Measurements from ENCODE around the gene STUM.

The STUM gene

DNA sequence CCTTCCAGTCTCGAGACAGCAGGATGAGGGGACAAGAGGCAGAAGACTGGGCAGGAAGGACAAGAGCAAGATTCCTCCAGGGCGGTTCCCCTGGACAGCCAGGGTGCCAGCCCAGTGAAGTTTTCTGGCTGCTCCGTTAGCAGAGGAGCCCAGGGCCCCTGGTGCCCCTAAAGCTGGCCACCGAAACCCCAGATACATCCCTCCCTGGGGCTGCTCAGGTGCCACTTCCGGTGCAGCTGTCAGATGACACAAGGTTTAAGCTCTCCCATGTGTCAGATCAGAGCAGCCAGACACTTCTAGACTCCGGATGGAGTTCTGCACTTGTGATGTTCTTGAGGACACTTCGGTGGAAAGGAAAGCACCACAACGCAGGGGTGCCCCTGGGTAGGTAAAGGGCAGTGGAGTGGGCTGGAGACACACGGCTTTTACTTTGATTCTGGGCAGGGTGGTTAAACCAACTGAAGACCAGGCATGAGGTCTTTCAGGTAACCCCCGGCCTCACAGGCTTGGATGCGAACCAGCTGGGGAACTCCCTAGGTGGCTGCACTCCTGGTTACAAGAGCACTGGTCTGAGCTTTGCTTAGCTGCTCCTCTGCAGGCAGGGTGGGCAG lies 104.9 kb downstream of the STUM start:
- in situ Hi-C loops (cut with HindIII; ENCODE audit: low pct_ligation_motif_present, low pct_unique_long_range_greater_than_20kb, low sequenced_read_pairs): no loop called here

GRCh38 chr1:226654046-226654667 lies 105.6 kb downstream of the STUM start:
- no peak for DNase-seq

More for the DNA sequence above, 104.9 kb downstream of the STUM start:
- DNase-seq: no peak

DNA sequence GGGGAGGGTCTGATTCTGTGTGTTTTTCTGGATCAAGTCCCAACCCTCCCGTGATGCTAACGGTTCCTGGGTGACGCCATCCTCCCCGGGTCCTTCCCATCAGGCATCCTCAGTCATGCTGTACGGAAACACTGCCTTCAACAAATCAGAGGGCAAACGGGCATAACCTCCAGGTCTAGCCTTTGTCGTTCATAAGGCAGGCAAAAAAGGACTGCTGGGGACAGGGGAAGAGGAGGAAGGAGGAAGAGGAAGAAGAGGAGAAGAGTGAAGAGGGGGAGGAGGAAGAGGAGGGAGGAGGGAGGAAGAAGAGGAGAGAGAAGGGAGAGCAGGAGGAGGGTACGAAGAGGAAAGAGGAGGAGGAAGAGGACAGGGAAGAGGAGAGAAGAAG lies 106.1 kb downstream of the STUM start:
- in situ Hi-C loops (cut with HindIII; ENCODE audit: low pct_ligation_motif_present, low pct_unique_long_range_greater_than_20kb, low sequenced_read_pairs): no loop called here
- no peak for DNase-seq

More at GRCh38 chr1:226654046-226654667, 105.6 kb downstream of the STUM start:
- in situ Hi-C loops (cut with HindIII; ENCODE audit: low pct_ligation_motif_present, low pct_unique_long_range_greater_than_20kb, low sequenced_read_pairs): no loop called here

DNA sequence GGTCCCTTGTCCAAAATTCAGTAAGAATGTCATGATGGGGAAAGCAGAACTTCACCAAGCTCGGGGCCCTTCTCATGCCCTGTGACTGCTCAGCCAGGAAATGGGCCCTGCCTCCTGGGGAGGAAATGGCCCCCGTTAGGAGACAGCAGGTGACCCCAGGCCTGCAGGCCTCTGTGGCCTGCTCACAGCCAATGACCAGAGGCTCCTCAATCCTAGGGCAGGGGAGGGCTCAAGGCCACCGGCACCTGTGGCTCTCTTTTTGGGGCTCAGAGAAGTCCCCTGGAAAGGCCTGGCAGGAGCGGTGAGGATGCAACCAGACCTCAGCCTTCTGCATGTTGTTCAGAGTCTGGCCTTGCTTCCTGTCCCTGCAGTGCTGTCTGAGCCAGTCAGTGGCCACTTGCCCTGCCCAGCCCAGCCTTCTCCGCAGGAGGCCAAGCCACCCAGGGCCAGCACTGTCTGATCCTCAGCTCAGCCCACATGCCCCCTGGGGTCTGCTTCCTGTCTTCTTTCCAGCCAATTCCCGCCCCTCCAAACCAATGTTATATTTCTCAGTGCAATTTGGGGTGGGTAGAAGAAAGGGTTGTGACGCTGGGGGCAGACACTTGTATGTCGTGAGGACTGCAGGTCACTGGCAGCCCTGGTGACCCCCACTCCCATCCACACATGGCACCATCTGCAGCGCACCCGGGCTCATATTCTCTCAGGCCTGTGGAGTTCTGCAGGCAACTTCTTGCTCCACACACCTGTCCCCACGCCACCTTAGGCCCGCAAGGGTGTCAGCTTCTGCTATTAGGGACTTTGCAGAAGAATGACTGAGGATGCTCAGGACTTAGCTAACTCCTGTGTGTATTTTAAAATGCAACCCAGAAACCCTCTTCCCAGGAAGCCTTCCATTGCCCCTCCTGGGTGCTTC lies 106.9 kb downstream of the STUM start:
- in situ Hi-C loops (cut with HindIII; ENCODE audit: low pct_ligation_motif_present, low pct_unique_long_range_greater_than_20kb, low sequenced_read_pairs): no loop called here
- no peak for DNase-seq

DNA sequence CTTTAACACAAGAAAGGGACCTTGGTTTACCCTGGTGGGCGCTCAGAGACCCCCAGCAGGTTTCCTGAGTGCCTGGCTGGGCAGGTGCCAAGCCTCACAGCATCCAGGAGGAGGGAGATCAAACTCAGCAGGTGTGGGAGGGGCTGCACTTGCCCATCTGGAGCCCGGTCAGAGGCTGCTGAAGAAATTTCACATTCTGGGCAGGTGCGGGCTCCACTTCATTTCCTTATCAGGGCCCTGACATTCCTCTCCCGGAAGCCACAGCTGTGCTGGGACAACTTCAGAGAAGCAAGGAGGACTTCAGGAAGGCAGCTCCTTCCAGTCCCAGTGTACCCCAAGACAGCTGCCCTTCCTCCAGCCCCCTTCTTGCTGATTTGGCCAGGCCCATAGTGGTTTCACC lies 107.6 kb downstream of the STUM start:
- in situ Hi-C loops (cut with HindIII; ENCODE audit: low pct_ligation_motif_present, low pct_unique_long_range_greater_than_20kb, low sequenced_read_pairs): no loop called here

DNA sequence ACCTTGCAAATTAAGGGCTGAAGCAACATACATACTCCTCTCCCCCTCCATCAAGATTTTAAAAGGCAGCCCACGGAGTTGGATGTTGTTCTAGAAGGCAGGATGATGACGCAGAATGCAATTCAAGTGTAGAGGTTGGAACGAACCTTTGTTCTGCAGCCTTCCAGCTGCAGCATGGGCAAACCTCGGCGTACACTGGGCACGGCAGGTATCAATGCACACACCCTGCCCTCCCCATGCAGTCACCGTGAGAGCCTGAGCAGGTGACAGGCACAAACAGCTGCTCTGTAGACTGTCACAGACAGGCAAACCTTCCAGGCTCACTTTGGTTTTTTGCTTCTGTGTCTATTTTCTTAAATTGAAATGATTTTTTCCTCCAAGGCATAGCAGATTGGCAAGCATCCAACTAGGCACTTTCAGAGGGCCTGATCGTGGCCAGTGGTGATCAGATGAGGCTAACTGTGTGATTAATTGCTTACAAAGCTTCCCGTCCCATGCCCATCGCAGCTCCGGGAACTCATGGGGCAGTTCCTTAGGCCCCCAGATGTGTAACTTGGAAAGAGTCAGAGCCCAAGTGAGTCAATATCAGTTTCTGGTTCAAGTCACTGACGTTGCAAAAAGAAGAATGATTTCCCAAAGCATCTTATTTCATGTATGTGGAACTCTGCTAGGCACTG lies 108.2 kb downstream of the STUM start:
- in situ Hi-C loops (cut with HindIII; ENCODE audit: low pct_ligation_motif_present, low pct_unique_long_range_greater_than_20kb, low sequenced_read_pairs): no loop called here
- DNase-seq: no peak

More for the DNA sequence above, 107.6 kb downstream of the STUM start:
- DNase-seq: no peak

GRCh38 chr1:226657895-226658545 lies 109.5 kb downstream of the STUM start:
- no peak for DNase-seq
- in situ Hi-C loops (cut with HindIII; ENCODE audit: low pct_ligation_motif_present, low pct_unique_long_range_greater_than_20kb, low sequenced_read_pairs): no loop called here

GRCh38 chr1:226658546-226659125 lies 110.1 kb downstream of the STUM start:
- DNase-seq: no peak
- in situ Hi-C loops (cut with HindIII; ENCODE audit: low pct_ligation_motif_present, low pct_unique_long_range_greater_than_20kb, low sequenced_read_pairs): no loop called here
